Dendritic cell treated with granulocyte-macrophage colony-stimulating factor and Interleukin-4, amounts not matched to agents 40 ng/mL and 50 ng/mL, for 4 days (primary cell): ENCODE measurements around the gene EPHB2.

Experiments used
- H3K27ac Mint-ChIP-seq: one replicate; pipeline ENCODE4 v1.8.0; 2022; ENCODE audit warnings: mild to moderate bottlenecking, mixed read lengths
- H3K27me3 Mint-ChIP-seq: one replicate; pipeline ENCODE4 v1.8.0; 2022; ENCODE audit warnings: mild to moderate bottlenecking, mixed read lengths
- H3K36me3 Mint-ChIP-seq: one replicate; pipeline ENCODE4 v1.8.0; 2022; ENCODE audit warnings: low read depth, mixed read lengths
- H3K4me1 Mint-ChIP-seq: one replicate; pipeline ENCODE4 v1.8.0; 2022; ENCODE audit warnings: low read depth, mixed read lengths
- H3K4me3 Mint-ChIP-seq: one replicate; pipeline ENCODE4 v1.8.0; 2022; ENCODE audit warnings: mild to moderate bottlenecking, moderate library complexity, mixed read lengths
- H3K9me3 Mint-ChIP-seq: one replicate; pipeline ENCODE4 v1.8.0; 2022; ENCODE audit warnings: mixed read lengths
- intact Hi-C: fragments of 100-400 bp; cut with micrococcal nuclease; formaldehyde crosslinking; loops from one replicate; pipeline ENCODE4 v1.15.0; 2022

Gene EPHB2

DNA sequence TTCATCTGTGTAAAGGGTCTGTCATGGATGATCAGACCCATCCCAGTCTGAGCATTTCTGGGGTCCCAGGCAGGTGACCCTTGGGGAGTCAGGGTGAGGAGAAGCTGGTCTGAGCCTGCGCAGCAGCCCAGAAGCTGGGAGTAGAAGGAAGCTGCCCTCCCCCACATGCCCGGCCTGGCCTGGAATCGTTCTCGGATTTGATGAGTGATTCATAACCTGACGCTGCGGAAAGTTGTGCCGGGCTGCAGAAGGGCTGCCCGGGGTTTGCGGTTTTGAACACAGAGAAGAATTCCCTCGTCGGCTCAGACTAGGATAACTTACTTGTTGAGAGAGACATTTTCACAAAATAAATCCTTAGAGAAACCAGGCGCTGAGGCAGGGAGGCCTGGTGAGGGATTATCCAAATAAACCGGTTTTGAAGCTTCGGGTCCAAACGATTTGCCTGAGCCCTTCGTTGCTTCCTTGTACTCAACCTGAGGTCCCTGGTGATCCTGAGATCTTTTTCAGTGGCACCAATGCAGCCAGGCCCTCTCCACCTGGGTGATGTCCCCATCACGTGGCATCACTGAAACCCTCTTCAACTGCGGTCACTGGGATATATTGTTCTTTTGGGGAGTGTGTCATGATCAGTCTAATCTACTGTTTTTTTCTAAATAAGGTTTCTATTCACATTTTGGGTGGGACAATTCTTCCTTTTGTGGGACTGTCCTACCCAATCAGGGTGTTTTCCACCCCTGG, 29.2 kb downstream of the EPHB2 start:
- no peak overlapping the region for H3K4me3 Mint-ChIP-seq
- H3K9me3 Mint-ChIP-seq = no peaks in the 10 kb centered on the region
- no peaks in the 10 kb centered on the region for H3K36me3 Mint-ChIP-seq
- H3K4me1 Mint-ChIP-seq = peaks cover 48% of the 10 kb centered on the region
- peak overlapping the region; percentile 11 for H3K27ac Mint-ChIP-seq
- peaks cover 11% of the 10 kb centered on the region for H3K27me3 Mint-ChIP-seq
- intact Hi-C loops = loop anchor here (10.0 kb wide), 1 partner anchor 95 kb away; no protein-coding TSS in a partner anchor

DNA sequence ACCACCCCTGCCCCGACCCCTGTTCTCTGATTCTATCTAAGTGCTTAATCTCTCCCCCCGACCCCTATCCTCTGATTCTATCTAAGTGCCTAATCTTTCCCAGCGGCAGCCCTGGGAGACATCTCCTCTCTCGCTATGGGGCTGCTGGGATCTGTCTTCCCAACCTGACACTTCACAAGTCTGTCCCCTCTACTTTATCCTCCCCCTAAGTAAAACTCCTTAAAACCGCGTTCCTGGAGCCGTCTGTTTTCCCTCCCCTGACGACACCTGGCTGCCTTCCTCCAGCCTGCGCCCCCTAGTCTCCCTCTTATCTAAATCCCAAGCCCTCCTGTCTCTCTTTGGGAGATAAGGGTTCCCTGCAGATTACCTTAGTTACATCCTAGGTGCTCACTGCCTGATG, 30.5 kb downstream of the EPHB2 start:
- peak overlapping the region; percentile 11 for H3K27ac Mint-ChIP-seq
- no peaks in the 10 kb centered on the region for H3K9me3 Mint-ChIP-seq
- intact Hi-C loops = no loop called here
- no peak overlapping the region for H3K4me3 Mint-ChIP-seq
- H3K27me3 Mint-ChIP-seq = peaks cover 11% of the 10 kb centered on the region
- no peaks in the 10 kb centered on the region for H3K36me3 Mint-ChIP-seq
- H3K4me1 Mint-ChIP-seq = peaks cover 48% of the 10 kb centered on the region

DNA sequence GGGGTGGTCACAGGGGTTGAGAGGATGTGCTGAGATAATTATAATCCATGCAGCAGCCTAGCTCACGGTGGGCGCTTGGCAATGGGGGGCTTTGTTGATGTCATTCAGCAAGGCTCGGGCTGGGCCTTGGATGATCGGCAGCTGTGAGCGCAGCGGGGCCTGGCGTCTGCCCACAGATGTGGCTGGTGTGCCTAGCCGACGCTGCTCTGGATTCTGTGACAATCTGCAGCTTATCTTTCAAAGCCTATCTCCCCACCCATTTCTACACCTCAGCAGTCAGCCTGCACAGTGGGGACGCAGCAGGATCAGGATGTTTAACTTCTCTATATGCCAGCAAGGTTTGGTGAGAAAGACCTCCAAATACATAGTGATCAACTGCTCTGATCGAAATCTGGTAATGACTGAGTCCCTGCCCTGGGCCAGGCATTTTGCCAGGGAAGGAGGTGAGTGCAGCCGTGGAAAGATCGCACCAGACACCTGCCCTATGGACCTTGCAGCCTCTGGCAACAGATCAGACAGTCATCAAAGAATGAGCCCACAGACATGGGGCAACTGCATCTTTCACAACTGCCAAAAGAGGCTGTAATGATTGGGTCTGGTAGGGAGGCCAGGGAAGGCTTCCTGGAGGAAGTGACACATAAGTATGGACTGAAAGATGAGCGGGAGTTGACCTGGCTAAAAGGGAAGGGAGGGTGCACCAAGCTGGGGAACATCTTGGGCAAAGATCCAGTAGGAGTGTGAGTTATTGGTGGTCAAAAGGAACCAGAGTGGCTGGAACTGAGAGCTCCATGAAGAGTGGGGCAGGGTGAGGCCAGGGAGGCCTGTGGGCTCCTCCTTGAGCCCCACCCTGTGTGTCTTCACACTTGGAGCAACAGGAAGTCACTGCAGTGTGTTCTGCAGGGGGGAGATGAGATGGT, 35.3 kb downstream of the EPHB2 start:
- no peaks in the 10 kb centered on the region for H3K9me3 Mint-ChIP-seq
- H3K27me3 Mint-ChIP-seq = peaks cover 6% of the 10 kb centered on the region
- no peaks in the 10 kb centered on the region for H3K36me3 Mint-ChIP-seq
- H3K27ac Mint-ChIP-seq = peak overlapping the region; percentile 42
- no peak overlapping the region for H3K4me3 Mint-ChIP-seq
- intact Hi-C loops = no loop called here
- H3K4me1 Mint-ChIP-seq = peaks cover 39% of the 10 kb centered on the region

DNA sequence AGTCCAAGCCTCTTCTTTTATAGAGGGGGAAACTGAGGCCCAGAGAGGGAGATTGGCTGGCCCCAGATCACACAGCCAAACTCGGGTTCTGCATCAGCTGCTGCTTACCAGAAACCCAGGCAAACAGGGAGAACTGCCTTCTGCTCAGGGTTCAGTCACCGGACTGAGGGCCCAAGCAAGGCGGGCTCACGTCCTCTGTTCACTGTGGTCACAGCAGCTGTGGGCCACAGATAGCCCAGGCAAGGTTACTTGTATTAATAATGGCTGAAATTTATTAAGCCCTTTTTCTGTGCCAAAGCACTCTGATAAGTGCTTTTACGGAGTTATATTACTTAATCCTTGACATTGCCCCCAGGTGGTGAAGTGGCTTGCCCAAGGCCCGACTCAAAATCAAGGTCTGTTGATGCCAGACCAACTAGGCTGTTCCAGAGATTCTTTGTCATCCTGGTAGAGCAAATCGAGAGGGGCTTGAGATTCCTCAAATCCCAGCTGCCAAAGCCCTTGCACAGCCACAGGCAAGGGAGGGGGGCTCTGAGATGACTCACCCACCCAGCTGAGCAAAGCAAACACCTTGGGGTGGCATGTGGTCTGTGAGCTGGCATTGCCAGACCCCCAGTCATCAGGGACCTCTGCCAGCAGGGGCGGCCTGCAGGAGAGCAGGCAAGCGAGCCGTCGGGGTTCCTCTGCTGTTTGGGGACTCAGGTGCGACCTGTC, 36.5 kb downstream of the EPHB2 start:
- Mint-ChIP-seq H3K27ac (peak overlapping the region; percentile 42), H3K36me3 (no peaks in the 10 kb centered on the region), H3K9me3 (no peaks in the 10 kb centered on the region), H3K4me1 (peaks cover 49% of the 10 kb centered on the region), H3K27me3 (peaks cover under 1% of the 10 kb centered on the region), H3K4me3 (no peak overlapping the region)
- intact Hi-C loops = no loop called here

DNA sequence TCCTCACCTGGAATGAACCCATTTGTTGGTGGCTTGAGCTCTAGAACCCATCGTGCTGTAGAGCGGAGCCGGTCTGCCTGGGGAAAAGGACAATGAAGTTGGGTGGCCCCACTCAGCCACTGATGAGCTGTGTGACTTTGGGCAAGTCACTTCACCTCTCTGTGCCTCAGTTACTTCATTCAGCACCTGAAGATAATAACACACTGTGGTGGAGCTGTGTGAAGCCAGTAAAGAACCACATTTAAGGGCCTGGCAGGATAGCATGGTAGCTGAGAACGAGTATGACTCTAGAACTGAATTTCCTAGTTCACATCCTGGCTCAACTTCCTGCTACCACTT, 37.1 kb downstream of the EPHB2 start:
- Mint-ChIP-seq H3K27me3 (no peaks in the 10 kb centered on the region), H3K27ac (no peak overlapping the region), H3K36me3 (no peaks in the 10 kb centered on the region), H3K9me3 (no peaks in the 10 kb centered on the region), H3K4me3 (no peak overlapping the region), H3K4me1 (peaks cover 49% of the 10 kb centered on the region)
- intact Hi-C loops = no loop called here

DNA sequence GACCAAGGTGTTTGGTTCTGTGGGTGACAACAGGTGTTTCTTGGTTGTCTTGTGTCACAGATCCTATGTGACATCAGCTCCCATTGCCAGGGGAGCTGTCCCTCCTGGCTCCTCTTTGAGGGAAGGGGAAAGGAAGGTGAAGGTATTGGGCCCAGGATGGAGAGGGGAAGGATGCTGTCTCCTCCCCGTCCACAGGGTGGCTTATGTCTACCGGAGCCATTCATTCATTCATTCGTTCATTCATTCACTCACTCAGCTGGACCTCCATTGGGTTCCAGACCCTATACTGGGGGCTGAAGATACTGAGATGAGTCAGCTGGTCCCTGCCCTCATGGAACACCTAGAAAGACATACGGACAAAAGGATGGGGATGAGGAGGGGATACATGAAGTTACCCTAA, 38.9 kb downstream of the EPHB2 start:
- H3K4me1 Mint-ChIP-seq = peaks cover 48% of the 10 kb centered on the region
- H3K4me3 Mint-ChIP-seq = no peak overlapping the region
- H3K36me3 Mint-ChIP-seq = no peaks in the 10 kb centered on the region
- H3K9me3 Mint-ChIP-seq = no peaks in the 10 kb centered on the region
- intact Hi-C loops = no loop called here
- H3K27ac Mint-ChIP-seq = peak overlapping the region; percentile 88
- H3K27me3 Mint-ChIP-seq = no peaks in the 10 kb centered on the region

DNA sequence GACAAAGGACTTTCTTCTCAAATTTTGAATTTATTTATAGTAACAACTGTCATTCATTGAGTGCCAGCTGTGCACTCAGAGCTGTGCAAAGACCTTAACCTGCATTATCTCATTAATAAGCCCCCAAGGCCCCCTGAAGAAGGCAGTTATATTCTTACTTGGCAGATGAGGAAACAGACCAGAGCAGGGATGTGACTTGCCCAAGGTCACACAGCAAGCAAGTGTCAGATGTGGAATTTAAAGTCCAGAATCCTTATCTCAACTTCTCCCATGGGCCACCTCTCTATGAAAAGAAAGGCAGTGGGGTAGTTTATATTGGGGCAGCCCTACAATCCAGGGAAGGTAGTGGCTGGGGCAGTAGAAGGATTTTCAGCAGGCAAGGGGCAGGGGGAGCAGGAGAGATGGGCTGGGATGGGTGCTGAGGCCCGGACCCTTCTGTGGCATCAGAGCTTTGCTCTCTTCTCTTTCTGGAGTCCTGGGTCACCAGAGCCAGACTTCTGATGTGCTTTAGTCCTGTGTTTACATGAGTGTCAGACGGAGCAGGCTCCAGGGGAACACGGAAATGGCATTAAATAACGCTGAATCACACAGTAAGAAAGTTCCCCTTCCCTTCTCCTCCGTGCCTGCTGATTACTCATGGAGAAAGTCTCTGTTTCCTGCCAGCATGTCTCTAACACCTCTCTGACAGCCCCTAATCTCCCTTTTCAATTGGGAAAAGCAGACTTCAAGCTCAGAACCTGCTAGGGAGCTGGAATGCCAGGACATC, 39.5 kb downstream of the EPHB2 start:
- Mint-ChIP-seq H3K4me3 (no peak overlapping the region), H3K4me1 (peaks cover 42% of the 10 kb centered on the region), H3K27ac (peak overlapping the region; percentile 88), H3K36me3 (no peaks in the 10 kb centered on the region), H3K27me3 (peaks cover 2% of the 10 kb centered on the region), H3K9me3 (no peaks in the 10 kb centered on the region)
- intact Hi-C loops = no loop called here

DNA sequence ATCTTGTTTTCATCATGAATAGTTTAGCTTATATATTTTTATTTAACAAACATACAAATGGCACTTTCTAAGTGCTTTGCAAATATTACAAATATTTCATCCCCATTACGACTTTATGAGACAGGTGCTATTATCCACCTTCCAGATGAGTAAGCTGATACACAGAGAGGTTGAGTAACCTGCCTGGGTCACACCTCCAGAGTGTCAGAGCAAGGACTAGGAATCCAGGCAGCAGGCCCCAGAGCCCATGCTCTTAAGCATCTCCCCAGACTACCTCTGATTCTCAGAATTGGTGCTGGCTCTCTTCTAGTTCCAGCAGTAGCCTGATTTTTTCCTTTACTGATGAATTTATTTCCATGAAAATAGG, 40.0 kb downstream of the EPHB2 start:
- H3K36me3 Mint-ChIP-seq = no peaks in the 10 kb centered on the region
- peak overlapping the region; percentile 88 for H3K27ac Mint-ChIP-seq
- peaks cover 36% of the 10 kb centered on the region for H3K4me1 Mint-ChIP-seq
- intact Hi-C loops = no loop called here
- H3K9me3 Mint-ChIP-seq = no peaks in the 10 kb centered on the region
- peaks cover 2% of the 10 kb centered on the region for H3K27me3 Mint-ChIP-seq
- no peak overlapping the region for H3K4me3 Mint-ChIP-seq

DNA sequence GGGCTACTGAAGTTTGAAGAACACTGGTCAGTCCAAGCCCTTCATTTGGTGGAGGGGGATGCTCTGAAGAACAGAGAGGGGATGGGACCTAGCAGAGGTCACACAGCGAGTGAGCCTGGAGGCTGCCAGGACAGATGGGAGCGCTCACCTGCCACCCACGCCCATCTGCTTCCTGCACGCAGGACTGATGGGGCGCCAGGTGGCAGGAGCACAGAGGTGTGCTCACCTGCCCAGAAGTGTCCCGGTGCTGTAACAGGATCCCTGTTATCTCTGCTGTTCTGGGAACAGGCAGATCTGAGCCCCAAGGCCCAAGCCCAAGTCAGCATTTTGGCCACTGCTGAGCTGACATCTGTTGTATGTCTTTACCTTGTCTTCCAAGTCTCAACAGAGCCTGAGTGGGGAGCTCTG, 40.5 kb downstream of the EPHB2 start:
- Mint-ChIP-seq H3K27ac (peak overlapping the region; percentile 88), H3K4me3 (no peak overlapping the region), H3K9me3 (no peaks in the 10 kb centered on the region), H3K36me3 (no peaks in the 10 kb centered on the region), H3K27me3 (peaks cover 6% of the 10 kb centered on the region), H3K4me1 (peaks cover 31% of the 10 kb centered on the region)
- intact Hi-C loops = no loop called here

DNA sequence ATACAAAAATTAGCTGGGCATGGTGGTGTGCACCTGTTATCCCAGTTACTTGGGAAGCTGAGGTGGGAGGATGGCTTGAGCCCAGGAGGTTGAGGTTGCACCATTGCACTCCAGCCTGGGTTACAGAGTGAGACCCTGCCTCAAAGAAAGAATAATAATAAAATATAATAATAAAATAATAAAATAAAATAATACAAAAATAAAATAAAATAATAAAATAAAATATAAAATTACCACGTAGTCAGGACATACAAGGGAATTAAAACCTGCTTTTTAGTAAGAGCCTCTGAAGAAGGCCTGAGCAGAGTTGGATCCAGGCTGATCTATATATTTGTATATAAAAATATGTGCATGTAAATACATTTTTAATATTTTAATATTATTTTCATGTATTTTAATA, 41.7 kb downstream of the EPHB2 start:
- Mint-ChIP-seq H3K4me3 (no peak overlapping the region), H3K27me3 (peaks cover 8% of the 10 kb centered on the region), H3K4me1 (peaks cover 23% of the 10 kb centered on the region), H3K9me3 (no peaks in the 10 kb centered on the region), H3K27ac (no peak overlapping the region), H3K36me3 (no peaks in the 10 kb centered on the region)
- intact Hi-C loops = no loop called here

DNA sequence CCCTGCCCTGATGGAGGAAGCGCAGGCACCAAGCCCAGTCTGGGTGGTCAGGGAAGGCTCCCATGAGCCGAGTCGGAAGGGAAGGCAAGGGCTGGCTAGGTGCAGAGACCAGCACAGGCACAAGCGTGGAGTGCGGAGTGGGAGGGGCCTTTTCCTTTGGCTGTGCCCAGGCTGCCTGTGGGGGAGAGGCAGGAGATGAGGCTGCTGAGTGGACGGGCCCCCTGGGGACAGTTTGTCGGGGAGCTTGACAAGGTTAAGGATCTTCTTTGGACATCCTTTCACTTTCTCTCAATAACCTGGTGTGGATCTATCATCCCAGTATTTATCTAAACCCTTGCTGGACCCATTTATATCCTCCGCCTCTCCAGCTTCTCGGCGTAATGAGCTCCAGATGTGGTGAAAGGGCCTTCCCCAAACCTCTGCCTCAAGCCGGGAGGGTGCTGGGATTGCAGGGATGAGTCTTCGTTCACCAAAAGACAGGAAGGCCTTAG, 42.9 kb downstream of the EPHB2 start:
- intact Hi-C loops = no loop called here
- H3K36me3 Mint-ChIP-seq = no peaks in the 10 kb centered on the region
- no peak overlapping the region for H3K4me3 Mint-ChIP-seq
- H3K27ac Mint-ChIP-seq = no peak overlapping the region
- peaks cover 10% of the 10 kb centered on the region for H3K27me3 Mint-ChIP-seq
- peaks cover 23% of the 10 kb centered on the region for H3K4me1 Mint-ChIP-seq
- H3K9me3 Mint-ChIP-seq = no peaks in the 10 kb centered on the region

DNA sequence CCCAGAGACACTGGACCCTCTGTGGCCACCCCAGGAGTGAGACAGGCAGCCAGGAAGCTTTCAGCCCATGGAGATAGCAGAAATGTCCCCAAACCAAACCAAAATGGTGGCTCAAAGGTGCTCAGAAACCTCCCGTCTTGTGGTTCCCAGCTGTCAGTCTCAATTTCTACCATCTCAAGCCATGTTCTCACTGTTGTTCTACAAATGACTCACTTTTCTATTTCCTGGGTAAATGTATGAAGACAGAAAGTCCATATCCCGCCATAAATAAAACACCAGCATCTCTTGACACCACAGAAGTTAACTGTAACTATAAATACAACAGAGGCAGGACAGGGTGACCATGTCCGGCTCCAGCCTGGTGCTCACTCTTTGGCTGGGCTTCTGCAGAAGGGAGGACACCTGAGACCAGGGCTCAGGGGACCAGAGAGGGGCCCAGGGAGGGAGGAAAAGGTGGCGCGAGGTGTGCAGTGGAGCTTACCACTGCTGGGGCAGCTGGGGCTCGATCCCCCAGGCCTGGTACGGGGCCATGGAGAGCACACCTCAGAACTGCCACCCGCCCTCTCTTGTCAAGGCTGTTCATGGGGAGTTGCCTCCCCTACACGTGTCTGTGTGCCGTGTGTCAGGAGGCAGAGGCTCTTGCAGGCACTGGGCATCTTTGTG, 43.6 kb downstream of the EPHB2 start:
- Mint-ChIP-seq H3K36me3 (no peaks in the 10 kb centered on the region), H3K27me3 (peaks cover 12% of the 10 kb centered on the region), H3K9me3 (no peaks in the 10 kb centered on the region), H3K4me3 (no peak overlapping the region), H3K4me1 (peaks cover 23% of the 10 kb centered on the region), H3K27ac (no peak overlapping the region)
- intact Hi-C loops = no loop called here

DNA sequence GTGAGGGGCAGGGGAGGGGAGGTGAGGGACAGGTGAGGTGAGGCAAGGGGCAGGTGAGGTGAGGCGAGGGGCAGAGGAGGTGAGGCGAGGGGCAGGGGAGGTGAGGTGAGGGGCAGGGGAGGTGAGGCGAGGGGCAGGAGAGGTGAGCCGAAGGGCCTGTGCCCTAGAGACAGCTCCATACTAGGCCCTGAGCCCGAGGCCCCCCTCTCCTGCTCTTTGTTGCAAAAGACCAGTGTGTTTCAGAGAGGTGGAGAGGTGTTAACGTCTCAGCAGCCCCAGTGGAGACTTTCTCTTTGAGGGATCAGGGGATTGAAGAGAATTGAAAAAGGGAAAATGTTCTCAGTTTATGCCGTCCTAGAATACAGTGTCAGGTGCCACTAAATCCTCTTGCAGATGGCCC, 44.2 kb downstream of the EPHB2 start:
- no peaks in the 10 kb centered on the region for H3K36me3 Mint-ChIP-seq
- peaks cover 12% of the 10 kb centered on the region for H3K27me3 Mint-ChIP-seq
- H3K27ac Mint-ChIP-seq = no peak overlapping the region
- intact Hi-C loops = no loop called here
- H3K4me3 Mint-ChIP-seq = no peak overlapping the region
- H3K9me3 Mint-ChIP-seq = no peaks in the 10 kb centered on the region
- H3K4me1 Mint-ChIP-seq = peaks cover 21% of the 10 kb centered on the region
